Neural cell (in vitro differentiated cells): ENCODE results near the gene AASDH. TPM values are rescaled to one million over a fixed set of nuclear protein-coding genes. Genes with fewer than 3 reads are reported as not detected.

Experiments
- H2AFZ ChIP-seq: fragments of 200-600, 300-800 bp; sonication (generic), shearing (Covaris generic); 2 replicates; pipeline ENCODE4 v1.6.0; 2014; ENCODE audit warnings: low read depth, mild to moderate bottlenecking, antibody characterized with exemption, low read length, moderate library complexity
- H3F3A ChIP-seq: fragments of 200-600 bp; shearing (Covaris generic); 2 replicates; pipeline ENCODE4 v1.6.1; 2016; ENCODE audit warnings: mild to moderate bottlenecking, moderate library complexity, mixed read lengths, antibody characterized with exemption, low read length; ENCODE audit not compliant: insufficient read depth, poor library complexity, severe bottlenecking
- H3K27ac ChIP-seq: fragments of 200-600, 300-800 bp; sonication (generic), shearing (Covaris generic); 2 replicates; pipeline ENCODE4 v1.5.1; 2014; ENCODE audit warnings: mild to moderate bottlenecking, low read length, moderate library complexity
- H3K27me3 ChIP-seq: fragments of 300-800, 200-600 bp; sonication (generic), shearing (Covaris generic); 2 replicates; pipeline ENCODE4 v1.6.0; 2014; ENCODE audit warnings: mild to moderate bottlenecking, low read depth, low read length, moderate library complexity; ENCODE audit not compliant: insufficient read depth
- H3K36me3 ChIP-seq: fragments of 300-800, 200-600 bp; sonication (generic), shearing (Covaris generic); 2 replicates; pipeline ENCODE4 v1.5.1; 2014; ENCODE audit warnings: mild to moderate bottlenecking, antibody characterized with exemption, low read length, moderate library complexity; ENCODE audit not compliant: insufficient read depth
- H3K4me2 ChIP-seq: fragments of 300-800, 200-600 bp; sonication (generic), shearing (Covaris generic); 2 replicates; pipeline ENCODE4 v1.6.0; 2014; ENCODE audit warnings: mild to moderate bottlenecking, low read length
- H3K4me3 ChIP-seq: fragments of 300-800, 200-600 bp; sonication (generic), shearing (Covaris generic); 2 replicates; pipeline ENCODE4 v1.5.1; 2014; ENCODE audit warnings: mild to moderate bottlenecking, low read length, moderate library complexity
- H3K79me2 ChIP-seq: fragments of 200-600 bp; shearing (Covaris generic); replicated peaks from 2 replicates; pipeline ENCODE4 v1.6.0; 2014; ENCODE audit warnings: mild to moderate bottlenecking, low read length, moderate library complexity; ENCODE audit not compliant: insufficient read depth
- H3K9ac ChIP-seq: fragments of 300-800, 200-600 bp; sonication (generic), shearing (Covaris generic); 2 replicates; pipeline ENCODE4 v1.6.1; 2016; ENCODE audit warnings: mild to moderate bottlenecking, low read length, mixed read lengths
- H3K9me2 ChIP-seq: fragments of 200-600 bp; shearing (Covaris generic); 2 replicates; pipeline ENCODE4 v1.6.1; 2016; ENCODE audit warnings: mild to moderate bottlenecking, low read length, mixed read lengths; ENCODE audit not compliant: insufficient read depth
- H3K9me3 ChIP-seq: fragments of 200-600, 300-800 bp; sonication (generic), shearing (Covaris generic); 2 replicates; pipeline ENCODE4 v1.6.1; 2016; ENCODE audit warnings: mild to moderate bottlenecking, mixed run types, low read length, moderate library complexity, mixed read lengths
- H4K20me1 ChIP-seq: fragments of 200-600 bp; shearing (Covaris generic); 2 replicates; pipeline ENCODE4 v1.6.1; 2016; ENCODE audit warnings: mild to moderate bottlenecking, mixed run types; ENCODE audit not compliant: insufficient read depth
- EP300 ChIP-seq: fragments of 450-650 bp; conservative IDR thresholded peaks from 2 replicates; pipeline ENCODE4 v1.6.1; 2014; ENCODE audit warnings: antibody characterized with exemption, mild to moderate bottlenecking, moderate library complexity; ENCODE audit not compliant: poor library complexity, severe bottlenecking
- EZH2 ChIP-seq: fragments of 200-600, 300-800 bp; shearing (Covaris generic), sonication (generic); IDR thresholded peaks from 2 replicates; pipeline ENCODE4 v1.6.1; 2014; ENCODE audit warnings: antibody characterized with exemption, low read length, borderline replicate concordance, mild to moderate bottlenecking; ENCODE audit not compliant: insufficient read depth, poor library complexity, severe bottlenecking
- MXI1 ChIP-seq: fragments of 450-650 bp; conservative IDR thresholded peaks from 2 replicates; pipeline ENCODE4 v1.6.1; 2014; ENCODE audit warnings: antibody characterized with exemption, mild to moderate bottlenecking; ENCODE audit not compliant: poor library complexity, severe bottlenecking
- POLR2AphosphoS5 ChIP-seq: IDR thresholded peaks from 2 replicates; pipeline ENCODE4 v1.6.1; 2012
- RAD21 ChIP-seq: fragments of 450-650 bp; conservative IDR thresholded peaks from 2 replicates; pipeline ENCODE4 v1.6.1; 2014; ENCODE audit warnings: antibody characterized with exemption, mild to moderate bottlenecking, moderate library complexity
- SMC3 ChIP-seq: fragments of 450-650 bp; conservative IDR thresholded peaks from 2 replicates; pipeline ENCODE4 v1.6.1; 2014; ENCODE audit warnings: antibody characterized with exemption, mild to moderate bottlenecking, moderate library complexity; ENCODE audit not compliant: poor library complexity
- TAF1 ChIP-seq: IDR thresholded peaks from 2 replicates; pipeline ENCODE4 v1.6.1; 2012; ENCODE audit warnings: low read depth
- polyA plus RNA-seq: library from polyadenylated mRNA; depleted of rRNA; stranded (reverse); fragments of >200 nt; gene quantifications from 2 replicates; pipeline ENCODE4 v1.2.3, GENCODE V29; 2014
- TF ChIP-seq, protein P1 (sequence below): fragments of 450-650 bp; IDR thresholded peaks from 2 replicates; pipeline ENCODE4 v1.5.1; 2014; ENCODE audit warnings: antibody characterized with exemption, mild to moderate bottlenecking, moderate library complexity; ENCODE audit not compliant: poor library complexity, severe bottlenecking
- TF ChIP-seq, protein P2 (sequence below): IDR thresholded peaks from 2 replicates; pipeline ENCODE4 v1.6.1; 2012; ENCODE audit warnings: borderline replicate concordance

AASDH gene
- polyA plus RNA-seq, 1 donor from 2014 or later = 21.8 TPM

DNA sequence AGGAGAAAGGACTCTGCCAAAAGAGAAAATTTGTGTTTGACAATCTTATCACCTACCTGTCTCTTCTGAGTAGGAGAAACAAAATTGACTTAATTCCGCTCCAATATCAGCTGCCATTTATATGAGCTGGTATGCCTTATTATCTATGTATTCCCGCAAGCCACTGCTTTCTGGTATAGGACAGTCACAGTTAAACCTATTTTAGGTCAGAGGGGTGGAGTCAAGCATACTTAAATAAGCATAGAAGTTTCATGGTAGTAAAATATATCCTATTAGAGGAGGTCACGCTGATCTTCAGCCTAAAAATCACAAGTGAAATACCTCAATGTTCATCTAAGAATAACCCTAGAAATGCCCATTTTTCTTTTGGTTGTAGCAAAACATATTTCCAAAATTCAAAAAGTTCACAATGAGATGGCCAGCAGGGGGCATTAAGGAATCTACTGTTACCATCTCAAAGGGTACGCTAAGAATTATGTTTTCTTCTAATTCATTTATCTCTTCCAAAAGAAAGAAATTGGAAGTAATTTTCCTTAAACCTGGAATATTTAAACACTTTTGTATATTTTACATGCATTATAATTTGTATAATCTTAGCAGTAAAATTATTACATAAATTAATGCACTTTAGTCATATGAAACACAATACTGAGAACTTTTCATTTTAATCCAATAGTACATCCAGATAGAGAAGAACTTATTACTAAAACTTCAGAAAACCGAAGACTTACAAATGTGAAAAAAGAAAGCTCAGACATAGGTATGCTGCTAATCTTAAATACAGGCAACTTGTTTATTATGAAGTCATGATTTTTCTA lies 37.6 kb upstream of the AASDH start:
- no peak overlapping the region for H2AFZ ChIP-seq
- H3K9me3 ChIP-seq = no peaks in the 10 kb centered on the region
- peaks cover 44% of the 10 kb centered on the region for H3K79me2 ChIP-seq
- H3K9ac ChIP-seq = no peak overlapping the region
- H3K36me3 ChIP-seq = no peaks in the 10 kb centered on the region
- H3K4me2 ChIP-seq = no peak overlapping the region
- no peaks in the 10 kb centered on the region for H3K9me2 ChIP-seq
- H3K27me3 ChIP-seq = no peaks in the 10 kb centered on the region
- no peaks in the 10 kb centered on the region for H3F3A ChIP-seq
- no peaks in the 10 kb centered on the region for H4K20me1 ChIP-seq
- peak; percentile 61 for TF ChIP-seq SMC3
- TF ChIP-seq, protein P1, sequence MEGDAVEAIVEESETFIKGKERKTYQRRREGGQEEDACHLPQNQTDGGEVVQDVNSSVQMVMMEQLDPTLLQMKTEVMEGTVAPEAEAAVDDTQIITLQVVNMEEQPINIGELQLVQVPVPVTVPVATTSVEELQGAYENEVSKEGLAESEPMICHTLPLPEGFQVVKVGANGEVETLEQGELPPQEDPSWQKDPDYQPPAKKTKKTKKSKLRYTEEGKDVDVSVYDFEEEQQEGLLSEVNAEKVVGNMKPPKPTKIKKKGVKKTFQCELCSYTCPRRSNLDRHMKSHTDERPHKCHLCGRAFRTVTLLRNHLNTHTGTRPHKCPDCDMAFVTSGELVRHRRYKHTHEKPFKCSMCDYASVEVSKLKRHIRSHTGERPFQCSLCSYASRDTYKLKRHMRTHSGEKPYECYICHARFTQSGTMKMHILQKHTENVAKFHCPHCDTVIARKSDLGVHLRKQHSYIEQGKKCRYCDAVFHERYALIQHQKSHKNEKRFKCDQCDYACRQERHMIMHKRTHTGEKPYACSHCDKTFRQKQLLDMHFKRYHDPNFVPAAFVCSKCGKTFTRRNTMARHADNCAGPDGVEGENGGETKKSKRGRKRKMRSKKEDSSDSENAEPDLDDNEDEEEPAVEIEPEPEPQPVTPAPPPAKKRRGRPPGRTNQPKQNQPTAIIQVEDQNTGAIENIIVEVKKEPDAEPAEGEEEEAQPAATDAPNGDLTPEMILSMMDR = peak; percentile 51
- no peak for TF ChIP-seq MXI1
- no peak for TF ChIP-seq EZH2
- peak; percentile 41 for TF ChIP-seq RAD21
- no peak for TF ChIP-seq TAF1
- TF ChIP-seq POLR2AphosphoS5 = no peak
- TF ChIP-seq, protein P2, sequence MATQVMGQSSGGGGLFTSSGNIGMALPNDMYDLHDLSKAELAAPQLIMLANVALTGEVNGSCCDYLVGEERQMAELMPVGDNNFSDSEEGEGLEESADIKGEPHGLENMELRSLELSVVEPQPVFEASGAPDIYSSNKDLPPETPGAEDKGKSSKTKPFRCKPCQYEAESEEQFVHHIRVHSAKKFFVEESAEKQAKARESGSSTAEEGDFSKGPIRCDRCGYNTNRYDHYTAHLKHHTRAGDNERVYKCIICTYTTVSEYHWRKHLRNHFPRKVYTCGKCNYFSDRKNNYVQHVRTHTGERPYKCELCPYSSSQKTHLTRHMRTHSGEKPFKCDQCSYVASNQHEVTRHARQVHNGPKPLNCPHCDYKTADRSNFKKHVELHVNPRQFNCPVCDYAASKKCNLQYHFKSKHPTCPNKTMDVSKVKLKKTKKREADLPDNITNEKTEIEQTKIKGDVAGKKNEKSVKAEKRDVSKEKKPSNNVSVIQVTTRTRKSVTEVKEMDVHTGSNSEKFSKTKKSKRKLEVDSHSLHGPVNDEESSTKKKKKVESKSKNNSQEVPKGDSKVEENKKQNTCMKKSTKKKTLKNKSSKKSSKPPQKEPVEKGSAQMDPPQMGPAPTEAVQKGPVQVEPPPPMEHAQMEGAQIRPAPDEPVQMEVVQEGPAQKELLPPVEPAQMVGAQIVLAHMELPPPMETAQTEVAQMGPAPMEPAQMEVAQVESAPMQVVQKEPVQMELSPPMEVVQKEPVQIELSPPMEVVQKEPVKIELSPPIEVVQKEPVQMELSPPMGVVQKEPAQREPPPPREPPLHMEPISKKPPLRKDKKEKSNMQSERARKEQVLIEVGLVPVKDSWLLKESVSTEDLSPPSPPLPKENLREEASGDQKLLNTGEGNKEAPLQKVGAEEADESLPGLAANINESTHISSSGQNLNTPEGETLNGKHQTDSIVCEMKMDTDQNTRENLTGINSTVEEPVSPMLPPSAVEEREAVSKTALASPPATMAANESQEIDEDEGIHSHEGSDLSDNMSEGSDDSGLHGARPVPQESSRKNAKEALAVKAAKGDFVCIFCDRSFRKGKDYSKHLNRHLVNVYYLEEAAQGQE = no peak
- no peak overlapping the region for H3K27ac ChIP-seq
- no peak overlapping the region for H3K4me3 ChIP-seq

DNA sequence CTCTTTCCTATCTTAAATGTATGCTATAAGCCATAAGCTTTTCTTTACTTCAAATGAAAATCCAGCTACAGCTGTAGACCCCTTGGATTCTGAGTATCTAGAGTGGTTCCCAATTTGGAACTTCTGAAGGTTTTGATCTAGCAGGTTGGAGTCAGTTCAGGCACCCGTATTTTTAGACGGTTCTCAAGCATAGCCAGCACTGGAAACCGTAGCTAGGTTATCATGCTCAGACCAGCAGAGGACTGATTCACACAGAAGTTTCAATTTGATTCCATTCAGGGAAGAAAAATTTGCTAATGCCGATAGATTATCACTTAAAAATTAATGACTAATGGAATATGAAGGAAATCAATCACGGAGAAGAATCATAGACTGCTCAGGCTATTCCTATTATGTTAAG lies 36.9 kb upstream of the AASDH start:
- TF ChIP-seq TAF1 (no peak), EZH2 (no peak), MXI1 (no peak), POLR2AphosphoS5 (no peak), RAD21 (no peak), SMC3 (no peak), EP300 (no peak)
- TF ChIP-seq, protein P2 = no peak
- TF ChIP-seq, protein P1 = no peak
- peaks cover 42% of the 10 kb centered on the region for H3K79me2 ChIP-seq

More for the DNA sequence above, 36.9 kb upstream of the AASDH start:
- Histone ChIP-seq H3K4me3 (no peak overlapping the region), H4K20me1 (no peaks in the 10 kb centered on the region), H3K9ac (no peak overlapping the region), H3K27me3 (no peaks in the 10 kb centered on the region), H3F3A (no peaks in the 10 kb centered on the region), H3K36me3 (no peaks in the 10 kb centered on the region), H3K9me3 (no peaks in the 10 kb centered on the region), H3K4me2 (no peak overlapping the region), H3K27ac (no peak overlapping the region), H3K9me2 (no peaks in the 10 kb centered on the region), H2AFZ (no peak overlapping the region)
